ENCODE results near the gene PRKN. TPM values are rescaled to one million over a fixed set of nuclear protein-coding genes. Genes with fewer than 3 reads are reported as not detected.

The PRKN gene
- total and polyA plus RNA-seq, 2 experiments from 2014 or later = 1.2 to 2.3 TPM

- in situ Hi-C loops (cut with MboI) = loop anchor here (10.0 kb wide), 1 partner anchor 300 kb away; no protein-coding TSS in a partner anchor
- Histone ChIP-seq H3F3A (ENCODE audit: insufficient read depth) (no peaks in the 10 kb centered on the region), H3K9me3 (ENCODE audit: low read depth) (no peaks in the 10 kb centered on the region), H3K9ac (no peak overlapping the region), H3K79me2 (ENCODE audit: insufficient read depth) (no peaks in the 10 kb centered on the region), H3K27ac (no peak overlapping the region), H3K4me2 (ENCODE audit: unreplicated experiment) (peak overlapping the region; percentile 69), H4K20me1 (ENCODE audit: insufficient read depth) (no peaks in the 10 kb centered on the region), H3K4me1 (ENCODE audit: insufficient read depth) (no peaks in the 10 kb centered on the region), H3K36me3 (ENCODE audit: low read depth) (no peaks in the 10 kb centered on the region), H3K4me3 (peak overlapping the region; percentile 55), H2AFZ (peak overlapping the region; percentile 61), H3K9me2 (ENCODE audit: insufficient read depth) (no peaks in the 10 kb centered on the region), H3K27me3 (replicated peaks; ENCODE audit: insufficient read depth) (no peaks in the 10 kb centered on the region)
- TF ChIP-seq EZH2phosphoT487 (IDR thresholded peaks at IDR 0.05; ENCODE audit: insufficient read depth, low read depth) (no peak), EZH2 (IDR thresholded peaks at IDR 0.05; ENCODE audit: insufficient read depth, poor library complexity, severe bottlenecking) (no peak)
- DNase-seq = no peak
- WGBS, 2 experiments (ENCODE audit: low coverage in 1 of 2, low lambda C conversion rate in 2 of 2, missing lambda C conversion rate in 2 of 2) = 90 to 92% methylated on average over 5 of the region's 5 CpGs
Observed at GRCh38 chr6:161394437-161394836, 1333.1 kb downstream of the PRKN start.

GRCh38 chr6:161393839-161394364 lies 1333.7 kb downstream of the PRKN start:
- Histone ChIP-seq H2AFZ (peak overlapping the region; percentile 61), H3F3A (ENCODE audit: insufficient read depth) (no peaks in the 10 kb centered on the region), H3K9ac (no peak overlapping the region), H3K36me3 (ENCODE audit: low read depth) (no peaks in the 10 kb centered on the region), H3K79me2 (ENCODE audit: insufficient read depth) (no peaks in the 10 kb centered on the region), H3K4me1 (ENCODE audit: insufficient read depth) (no peaks in the 10 kb centered on the region), H3K9me3 (ENCODE audit: low read depth) (no peaks in the 10 kb centered on the region), H3K4me2 (ENCODE audit: unreplicated experiment) (peak overlapping the region; percentile 69), H3K27me3 (replicated peaks; ENCODE audit: insufficient read depth) (no peaks in the 10 kb centered on the region), H3K4me3 (peak overlapping the region; percentile 55), H3K9me2 (ENCODE audit: insufficient read depth) (no peaks in the 10 kb centered on the region), H3K27ac (no peak overlapping the region), H4K20me1 (ENCODE audit: insufficient read depth) (no peaks in the 10 kb centered on the region)
- DNase-seq = peak; percentile 97
- TF ChIP-seq EZH2phosphoT487 (IDR thresholded peaks at IDR 0.05; ENCODE audit: insufficient read depth, low read depth) (no peak), EZH2 (IDR thresholded peaks at IDR 0.05; ENCODE audit: insufficient read depth, poor library complexity, severe bottlenecking) (no peak)
- 4 to 6% methylated on average over 7 of the region's 7 CpGs for WGBS, 2 experiments (ENCODE audit: low coverage in 1 of 2, low lambda C conversion rate in 2 of 2, missing lambda C conversion rate in 2 of 2)
- in situ Hi-C loops (cut with MboI) = loop anchor here (10.0 kb wide), 1 partner anchor 301 kb away; no protein-coding TSS in a partner anchor

- Histone ChIP-seq H3K36me3 (ENCODE audit: low read depth) (no peaks in the 10 kb centered on the region), H3K4me3 (no peak overlapping the region), H3K79me2 (ENCODE audit: insufficient read depth) (no peaks in the 10 kb centered on the region), H3K4me2 (ENCODE audit: unreplicated experiment) (no peak overlapping the region), H3K27ac (no peak overlapping the region), H3K9me2 (ENCODE audit: insufficient read depth) (no peaks in the 10 kb centered on the region), H3K27me3 (replicated peaks; ENCODE audit: insufficient read depth) (no peaks in the 10 kb centered on the region), H3K9ac (no peak overlapping the region), H3K4me1 (ENCODE audit: insufficient read depth) (no peaks in the 10 kb centered on the region), H3F3A (ENCODE audit: insufficient read depth) (no peaks in the 10 kb centered on the region), H3K9me3 (ENCODE audit: low read depth) (no peaks in the 10 kb centered on the region), H4K20me1 (ENCODE audit: insufficient read depth) (no peaks in the 10 kb centered on the region), H2AFZ (no peak overlapping the region)
- WGBS, 2 experiments (ENCODE audit: low coverage in 1 of 2, low lambda C conversion rate in 2 of 2, missing lambda C conversion rate in 2 of 2) = 13 to 16% methylated on average over 3 of the region's 3 CpGs
- DNase-seq = no peak
- no peak for TF ChIP-seq EZH2phosphoT487 (IDR thresholded peaks at IDR 0.05; ENCODE audit: insufficient read depth, low read depth)
- no peak for TF ChIP-seq EZH2 (IDR thresholded peaks at IDR 0.05; ENCODE audit: insufficient read depth, poor library complexity, severe bottlenecking)
- in situ Hi-C loops (cut with MboI) = loop anchor here (10.0 kb wide), 1 partner anchor 302 kb away; no protein-coding TSS in a partner anchor
Observed at GRCh38 chr6:161393292-161393691, 1334.3 kb downstream of the PRKN start.

- no peak overlapping the region for H3K4me3 ChIP-seq
- H4K20me1 ChIP-seq (ENCODE audit: insufficient read depth) = no peaks in the 10 kb centered on the region
- H3K9me3 ChIP-seq (ENCODE audit: low read depth) = no peaks in the 10 kb centered on the region
- H3K79me2 ChIP-seq (ENCODE audit: insufficient read depth) = no peaks in the 10 kb centered on the region
- TF ChIP-seq EZH2phosphoT487 (IDR thresholded peaks at IDR 0.05; ENCODE audit: insufficient read depth, low read depth) (no peak), EZH2 (IDR thresholded peaks at IDR 0.05; ENCODE audit: insufficient read depth, poor library complexity, severe bottlenecking) (no peak)
- H3K9me2 ChIP-seq (ENCODE audit: insufficient read depth) = no peaks in the 10 kb centered on the region
- WGBS, 2 experiments (ENCODE audit: low coverage in 1 of 2, low lambda C conversion rate in 2 of 2, missing lambda C conversion rate in 2 of 2) = 59 to 64% methylated on average over 3 of the region's 3 CpGs
- no peak overlapping the region for H3K4me2 ChIP-seq (ENCODE audit: unreplicated experiment)
- DNase-seq = no peak
- H3K9ac ChIP-seq = no peak overlapping the region
- H3K27ac ChIP-seq = no peak overlapping the region
- H3K27me3 ChIP-seq (replicated peaks; ENCODE audit: insufficient read depth) = no peaks in the 10 kb centered on the region
- no peaks in the 10 kb centered on the region for H3K4me1 ChIP-seq (ENCODE audit: insufficient read depth)
- H3K36me3 ChIP-seq (ENCODE audit: low read depth) = no peaks in the 10 kb centered on the region
- H2AFZ ChIP-seq = no peak overlapping the region
- no peaks in the 10 kb centered on the region for H3F3A ChIP-seq (ENCODE audit: insufficient read depth)
- in situ Hi-C loops (cut with MboI) = loop anchor here (10.0 kb wide), 1 partner anchor 305 kb away; no protein-coding TSS in a partner anchor
Observed at GRCh38 chr6:161389756-161390155, 1337.8 kb downstream of the PRKN start.
